A673 (cell line): ENCODE data around the gene ZNF132. TPM values are rescaled to one million over a fixed set of nuclear protein-coding genes. Genes with fewer than 3 reads are reported as not detected.
"Not testable (repeated sequence)": the region's sequence is repeated elsewhere in the genome, so short reads cannot be mapped to it uniquely, and the experiment has no call there.

Experiments used
- BruUV-seq: library from RNA; stranded (reverse); fragments of 400-500 nt; replicated peaks from 2 replicates; lab custom pipeline; 2021; lab: Mats Ljungman, UMichigan
- CTCF ChIA-PET: fragments of 300-600 bp; sonication (Branson Sonifier 250); formaldehyde crosslinking; loops from one replicate; lab custom pipeline; 2022; ENCODE audit warnings: antibody characterized with exemption; lab: Charles Lee
- POLR2A ChIA-PET: fragments of 300-600 bp; sonication (Branson Sonifier 250); formaldehyde crosslinking; loops from one replicate; lab custom pipeline; 2022; ENCODE audit warnings: antibody characterized with exemption; ENCODE audit not compliant: low non-redundant PET; lab: Charles Lee
- DNase-seq: peaks from one replicate; pipeline ENCODE4 v3.0.0-alpha.2; 2015; ENCODE audit warnings: low spot score
- H3K27ac ChIP-seq: fragments of 200-600 bp; sonication (generic); 2 replicates; pipeline ENCODE4 v1.5.1; 2016; ENCODE audit warnings: mixed run types, low read depth, mild to moderate bottlenecking, mixed read lengths, antibody characterized with exemption, low read length; ENCODE audit not compliant: poor library complexity, severe bottlenecking
- H3K27me3 ChIP-seq: fragments of 200-600 bp; sonication (generic); replicated peaks from 2 replicates; pipeline ENCODE4 v1.6.1; 2017; ENCODE audit warnings: mixed run types, low read depth, mild to moderate bottlenecking, mixed read lengths, antibody characterized with exemption, low read length; ENCODE audit not compliant: insufficient read depth, poor library complexity
- H3K36me3 ChIP-seq: fragments of 200-600 bp; sonication (generic); 2 replicates; pipeline ENCODE4 v1.6.1; 2016; ENCODE audit warnings: mixed run types, mild to moderate bottlenecking, mixed read lengths, antibody characterized with exemption, low read length; ENCODE audit not compliant: insufficient read depth, poor library complexity, severe bottlenecking
- H3K4me1 ChIP-seq: fragments of 200-600 bp; sonication (generic); 2 replicates; pipeline ENCODE4 v1.6.1; 2017; ENCODE audit warnings: mixed run types, mild to moderate bottlenecking, mixed read lengths, antibody characterized with exemption, low read length; ENCODE audit not compliant: insufficient read depth, poor library complexity, severe bottlenecking
- H3K4me3 ChIP-seq: fragments of 200-600 bp; sonication (generic); 2 replicates; pipeline ENCODE4 v1.5.1; 2016; ENCODE audit warnings: low read depth, mixed run types, mild to moderate bottlenecking, mixed read lengths, low read length; ENCODE audit not compliant: poor library complexity, severe bottlenecking
- H3K9me3 ChIP-seq: fragments of 200-600 bp; sonication (generic); 2 replicates; pipeline ENCODE4 v1.6.1; 2016; ENCODE audit warnings: mixed run types, low read depth, mild to moderate bottlenecking, mixed read lengths, antibody characterized with exemption, low read length; ENCODE audit not compliant: poor library complexity, severe bottlenecking
- CTCF ChIP-seq: fragments of 300-800, 200-600 bp; sonication (generic); conservative IDR thresholded peaks from 2 replicates; pipeline ENCODE4 v1.5.1; 2017; ENCODE audit warnings: low read depth, mild to moderate bottlenecking, antibody characterized with exemption, low read length, moderate library complexity, mixed read lengths
- EZH2 ChIP-seq: fragments of 200-600 bp; sonication (generic); IDR thresholded peaks from 2 replicates; pipeline ENCODE4 v1.6.1; 2017; ENCODE audit warnings: borderline replicate concordance, low read depth, mild to moderate bottlenecking, mixed read lengths, antibody characterized with exemption, low read length; ENCODE audit not compliant: poor library complexity, severe bottlenecking
- intact Hi-C: fragments of 100-400 bp; cut with micrococcal nuclease; formaldehyde crosslinking; loops from one replicate; pipeline ENCODE4 v1.10.0; 2022; ENCODE audit not compliant: unreplicated experiment
- total RNA-seq: library from RNA; stranded (reverse); gene quantifications from 2 replicates; pipeline ENCODE4 v1.2.3, GENCODE V29; 2021

The ZNF132 gene
- total RNA-seq, 1 experiment from 2014 or later = 9.1 TPM

GRCh38 chr19:58471736-58472135 lies 31.8 kb upstream of the ZNF132 start:
- Histone ChIP-seq H3K4me3 (no peak overlapping the region), H3K36me3 (no peaks in the 10 kb centered on the region), H3K27ac (no peak overlapping the region), H3K4me1 (peaks cover 4% of the 10 kb centered on the region), H3K9me3 (no peaks in the 10 kb centered on the region), H3K27me3 (no peaks in the 10 kb centered on the region)
- BruUV-seq = no TSS peak
- POLR2A ChIA-PET = no interaction called here
- intact Hi-C loops = no loop called here
- DNase-seq = no peak
- CTCF ChIA-PET = no interaction called here
- TF ChIP-seq EZH2 (no peak), CTCF (no peak)

GRCh38 chr19:58470837-58471543 lies 31.0 kb upstream of the ZNF132 start:
- intact Hi-C loops, H3K9me3 ChIP-seq, H3K4me1 ChIP-seq, POLR2A ChIA-PET, CTCF ChIA-PET, BruUV-seq, H3K27me3 ChIP-seq, H3K27ac ChIP-seq, H3K4me3 ChIP-seq, DNase-seq, H3K36me3 ChIP-seq: not testable (repeated sequence)

- ChIA-PET CTCF (no interaction called here), POLR2A (no interaction called here)
- Histone ChIP-seq H3K27ac (no peak overlapping the region), H3K36me3 (no peaks in the 10 kb centered on the region), H3K4me1 (no peaks in the 10 kb centered on the region), H3K4me3 (no peak overlapping the region), H3K9me3 (no peaks in the 10 kb centered on the region), H3K27me3 (no peaks in the 10 kb centered on the region)
- no TSS peak for BruUV-seq
- intact Hi-C loops = no loop called here
- DNase-seq = no peak
- TF ChIP-seq CTCF (no peak), EZH2 (no peak)
These were observed 29.5 kb upstream of the ZNF132 start for GRCh38 chr19:58469241-58470013.
